OCI-LY3 (cell line): ENCODE measurements around the gene AGBL5.

Experiments
- H2AFZ ChIP-seq: fragments of 200-600, 300-600 bp; shearing (Covaris generic); 2 replicates; pipeline ENCODE4 v1.6.0; 2014; ENCODE audit warnings: antibody characterized with exemption, low read depth, low read length
- H3K27ac ChIP-seq: fragments of 200-600, 300-600 bp; sonication (generic); 2 replicates; pipeline ENCODE4 v1.5.1; 2014; ENCODE audit warnings: mild to moderate bottlenecking, low read length, moderate library complexity, mixed read lengths
- H3K27me3 ChIP-seq: fragments of 200-600, 300-600 bp; sonication (generic); 2 replicates; pipeline ENCODE4 v1.6.1; 2014; ENCODE audit warnings: low read depth, low read length, mixed read lengths
- H3K36me3 ChIP-seq: fragments of 200-600, 300-600 bp; sonication (generic); replicated peaks from 2 replicates; pipeline ENCODE3; 2014; ENCODE audit warnings: low read depth, low read length, mixed read lengths
- H3K4me1 ChIP-seq: fragments of 300-600, 200-600 bp; sonication (generic); 2 replicates; pipeline ENCODE4 v1.6.1; 2014; ENCODE audit warnings: low read length, mixed read lengths
- H3K4me2 ChIP-seq: fragments of 200-600, 300-600 bp; sonication (generic); 2 replicates; pipeline ENCODE4 v1.6.1; 2014; ENCODE audit warnings: low read length, mixed read lengths
- H3K4me3 ChIP-seq: fragments of 300-600, 200-600 bp; sonication (generic); 2 replicates; pipeline ENCODE4 v1.5.1; 2014; ENCODE audit warnings: antibody characterized with exemption, mild to moderate bottlenecking, low read length, moderate library complexity
- H3K79me2 ChIP-seq: fragments of 300-600, 200-600 bp; shearing (Covaris generic); 2 replicates; pipeline ENCODE4 v1.6.1; 2014; ENCODE audit warnings: mild to moderate bottlenecking, low read length, mixed read lengths
- H3K9ac ChIP-seq: fragments of 300-600, 200-600 bp; shearing (Covaris generic); 2 replicates; pipeline ENCODE4 v1.6.0; 2014; ENCODE audit warnings: mild to moderate bottlenecking, low read length, moderate library complexity
- H3K9me3 ChIP-seq: fragments of 200-600, 300-600 bp; shearing (Covaris generic); 2 replicates; pipeline ENCODE4 v1.6.1; 2014; ENCODE audit warnings: low read length, mixed read lengths; ENCODE audit not compliant: insufficient read depth
- H4K20me1 ChIP-seq: fragments of 200-600, 300-600 bp; sonication (generic); 2 replicates; pipeline ENCODE4 v1.6.1; 2016; ENCODE audit warnings: low read length, mixed read lengths; ENCODE audit not compliant: insufficient read depth
- CTCF ChIP-seq: fragments of 200-600, 300-600 bp; sonication (generic); IDR thresholded peaks from 2 replicates; pipeline ENCODE4 v1.5.1; 2014; ENCODE audit warnings: antibody characterized with exemption, low read length, low read depth
- EZH2phosphoT487 ChIP-seq: fragments of 200-600 bp; shearing (Covaris generic); IDR thresholded peaks from 2 replicates; pipeline ENCODE4 v1.6.1; 2018; ENCODE audit warnings: antibody characterized with exemption, mixed run types, low read depth

AGBL5 gene

GRCh38 chr2:27019931-27020855 lies 31.3 kb upstream of the AGBL5 start:
- no peaks in the 10 kb centered on the region for H4K20me1 ChIP-seq
- TF ChIP-seq CTCF (no peak), EZH2phosphoT487 (no peak)
- no peaks in the 10 kb centered on the region for H3K79me2 ChIP-seq
- no peak overlapping the region for H2AFZ ChIP-seq
- H3K9me3 ChIP-seq = no peaks in the 10 kb centered on the region
- H3K4me1 ChIP-seq = peaks cover 5% of the 10 kb centered on the region; the same call in 1 of the 2 replicates
- H3K27ac ChIP-seq = no peak overlapping the region
- H3K27me3 ChIP-seq = peaks cover 5% of the 10 kb centered on the region; the same call in 1 of the 2 replicates
- H3K4me2 ChIP-seq = no peak overlapping the region
- no peak overlapping the region for H3K4me3 ChIP-seq
- H3K36me3 ChIP-seq = no peaks in the 10 kb centered on the region
- H3K9ac ChIP-seq = no peak overlapping the region

GRCh38 chr2:27021253-27022049 lies 30.0 kb upstream of the AGBL5 start:
- Histone ChIP-seq H3K9ac (no peak overlapping the region), H3K27ac (no peak overlapping the region), H3K4me1 (no peaks in the 10 kb centered on the region), H3K79me2 (no peaks in the 10 kb centered on the region), H3K9me3 (no peaks in the 10 kb centered on the region), H3K4me3 (no peak overlapping the region), H4K20me1 (peaks cover 3% of the 10 kb centered on the region; the same call in 1 of the 2 replicates), H3K36me3 (no peaks in the 10 kb centered on the region), H3K27me3 (peaks cover 5% of the 10 kb centered on the region; the same call in 1 of the 2 replicates), H2AFZ (no peak overlapping the region), H3K4me2 (no peak overlapping the region)
- no peak for TF ChIP-seq EZH2phosphoT487

GRCh38 chr2:27023740-27024139 lies 27.7 kb upstream of the AGBL5 start:
- H3K9me3 ChIP-seq = no peaks in the 10 kb centered on the region
- peaks cover 11% of the 10 kb centered on the region; the same call in 1 of the 2 replicates for H4K20me1 ChIP-seq
- H3K4me2 ChIP-seq = no peak overlapping the region
- peaks cover 5% of the 10 kb centered on the region; the same call in 1 of the 2 replicates for H3K27me3 ChIP-seq
- no peak overlapping the region for H3K27ac ChIP-seq
- no peak overlapping the region for H3K4me3 ChIP-seq
- TF ChIP-seq EZH2phosphoT487 (no peak), CTCF (no peak)
- H2AFZ ChIP-seq = no peak overlapping the region
- H3K36me3 ChIP-seq = no peaks in the 10 kb centered on the region
- H3K79me2 ChIP-seq = no peaks in the 10 kb centered on the region
- H3K4me1 ChIP-seq = no peaks in the 10 kb centered on the region
- no peak overlapping the region for H3K9ac ChIP-seq

- H3K27ac ChIP-seq = no peak overlapping the region
- H3K4me3 ChIP-seq = no peak overlapping the region
- no peaks in the 10 kb centered on the region for H3K9me3 ChIP-seq
- H3K4me1 ChIP-seq = no peaks in the 10 kb centered on the region
- no peak overlapping the region for H3K4me2 ChIP-seq
- H3K79me2 ChIP-seq = no peaks in the 10 kb centered on the region
- TF ChIP-seq EZH2phosphoT487 (no peak), CTCF (no peak)
- no peak overlapping the region for H3K9ac ChIP-seq
- peaks cover 1% of the 10 kb centered on the region for H3K36me3 ChIP-seq
- peaks cover 5% of the 10 kb centered on the region; the same call in 1 of the 2 replicates for H3K27me3 ChIP-seq
- no peak overlapping the region for H2AFZ ChIP-seq
- H4K20me1 ChIP-seq = peaks cover 11% of the 10 kb centered on the region; the same call in 1 of the 2 replicates
These were observed 27.3 kb upstream of the AGBL5 start for GRCh38 chr2:27024188-27024587.
